ENCODE data around the gene TEDC2.
A peak's percentile ranks its signal among the peaks of the same experiment; 100 is the strongest.
"Not testable (repeated sequence)": the region's sequence is repeated elsewhere in the genome, so short reads cannot be mapped to it uniquely, and the experiment has no call there.

Gene TEDC2

DNA sequence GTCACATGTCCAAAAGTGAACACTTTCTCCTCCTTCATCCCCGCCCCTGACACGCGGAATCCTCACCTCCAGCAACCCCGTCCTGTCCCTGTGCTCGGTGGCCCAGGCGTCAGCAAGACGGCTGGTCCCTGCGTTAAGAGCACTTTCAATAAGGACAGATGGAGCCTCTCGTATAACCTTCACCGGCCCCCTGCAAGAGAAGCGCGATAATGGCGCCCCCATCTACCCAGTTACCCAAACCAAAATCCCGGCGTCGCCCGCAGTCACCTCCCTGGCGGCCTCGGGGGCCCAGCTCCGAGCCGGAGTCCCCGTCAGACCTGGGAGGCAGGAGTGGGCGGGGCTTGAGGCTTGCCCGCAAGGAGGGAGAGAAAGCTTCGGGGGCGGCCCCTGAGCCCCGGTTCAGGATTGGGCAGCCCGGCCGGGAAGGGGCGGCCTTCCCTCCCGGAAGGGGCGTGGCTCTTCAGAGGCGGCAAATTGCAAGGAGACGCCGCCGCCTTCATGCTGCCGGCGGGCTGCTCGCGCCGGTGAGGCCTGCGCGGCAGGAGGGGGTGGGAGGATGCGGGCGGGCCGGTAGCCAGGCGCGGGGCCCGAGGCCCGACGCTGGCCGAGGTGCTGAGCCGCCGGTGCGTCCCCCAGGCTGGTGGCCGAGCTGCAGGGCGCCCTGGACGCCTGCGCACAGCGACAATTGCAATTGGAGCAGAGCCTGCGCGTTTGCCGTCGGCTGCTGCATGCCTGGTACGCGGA, at the start of gene TEDC2:
TEDC2 (plus strand) TSS at position 463 of the 744 bp plus-strand sequence; CDS start at position 499, 36 bp downstream.
- DNase-seq: peak; percentile 91 to 96

- DNase-seq: no peak
Measured at GRCh38 chr16:2415085-2415484, 44.8 kb upstream of the TEDC2 start.

DNA sequence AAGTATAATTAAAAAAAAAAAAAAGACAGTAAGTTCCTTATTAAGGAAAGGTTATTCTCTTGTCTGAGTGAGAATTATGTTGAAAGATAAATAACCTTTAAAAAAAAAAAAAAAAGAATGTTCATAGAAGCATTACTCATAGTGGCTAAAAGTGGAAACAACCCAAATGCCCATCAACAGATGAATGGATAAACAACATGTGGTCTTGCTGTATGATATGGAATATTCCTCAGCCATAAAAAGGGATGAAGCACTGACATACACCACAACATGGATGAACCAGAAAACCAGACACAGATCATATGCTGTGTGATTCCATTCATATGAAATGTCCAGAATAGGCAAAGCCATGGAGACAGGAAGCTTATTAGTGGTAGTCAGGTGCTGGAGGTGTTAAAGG, 39.9 kb upstream of the TEDC2 start:
- no peak for DNase-seq

GRCh38 chr16:2422123-2422867, 37.6 kb upstream of the TEDC2 start:
- DNase-seq: no peak

DNA sequence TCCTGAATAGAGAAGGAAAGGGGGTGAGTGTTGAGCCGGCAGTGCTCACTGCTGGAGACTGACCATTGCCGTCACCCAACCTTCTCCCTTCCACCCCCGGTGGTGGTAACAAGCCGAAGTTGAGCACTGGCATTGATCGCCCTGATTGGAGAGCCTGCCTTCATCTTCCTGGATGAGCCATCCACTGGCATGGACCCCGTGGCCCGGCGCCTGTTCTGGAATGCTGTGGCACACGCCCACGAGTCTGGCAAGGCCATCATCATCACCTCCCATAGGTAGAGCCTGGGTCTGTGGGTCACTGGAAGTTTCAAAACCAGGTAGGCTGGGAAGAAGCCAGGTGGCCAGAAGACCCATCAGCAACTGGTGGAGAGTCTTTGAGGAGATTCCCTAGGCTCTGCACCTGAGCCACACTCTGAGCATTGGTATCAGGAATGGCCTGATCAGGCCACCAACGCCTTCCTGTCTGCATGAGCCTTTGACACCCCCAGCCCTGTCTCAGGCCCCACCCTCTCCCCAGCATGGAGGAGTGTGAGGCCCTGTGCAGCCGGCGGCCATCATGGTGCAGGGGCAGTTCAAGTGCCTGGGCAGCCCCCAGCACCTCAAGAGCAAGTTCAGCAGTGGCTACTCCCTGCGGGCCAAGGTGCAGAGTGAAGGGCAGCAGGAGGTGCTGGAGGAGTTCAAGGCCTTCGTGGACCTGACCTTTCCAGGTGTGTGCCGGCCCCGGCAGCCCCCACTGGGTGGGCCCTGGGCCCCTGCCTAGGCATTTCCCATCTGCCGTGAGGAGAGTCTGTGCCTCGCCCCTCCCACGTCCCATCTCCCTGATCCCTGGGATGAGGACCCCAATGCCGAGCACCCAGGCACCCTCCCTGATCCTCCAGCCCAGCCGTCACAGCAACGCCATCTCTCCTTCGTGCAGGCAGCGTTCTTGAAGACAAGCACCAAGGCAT, 35.6 kb upstream of the TEDC2 start:
- no peak for DNase-seq

DNA sequence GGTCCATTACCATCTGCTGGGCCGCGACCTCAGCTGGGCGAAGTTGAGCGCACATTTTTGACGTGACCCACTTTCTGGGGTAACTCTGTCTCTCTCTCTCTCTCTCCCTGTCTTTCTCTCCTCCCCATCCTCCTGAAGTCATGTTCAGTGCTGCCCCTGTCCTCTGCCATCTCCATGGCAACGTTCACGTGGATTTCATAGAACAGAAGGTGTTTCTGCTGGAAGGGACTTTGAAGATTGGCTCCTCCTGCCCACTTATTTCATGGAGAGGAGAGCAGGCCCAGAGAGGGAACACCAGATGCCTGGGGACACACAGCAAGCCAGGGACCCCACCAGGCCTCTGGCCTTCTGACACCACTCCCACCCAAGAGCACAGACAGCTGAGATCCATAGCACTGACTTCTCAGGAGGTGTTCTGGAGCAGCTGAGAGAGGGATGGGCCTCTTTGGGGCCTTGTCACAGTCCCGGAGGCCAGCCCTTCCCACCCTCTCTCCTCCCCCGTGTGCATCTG, 34.8 kb upstream of the TEDC2 start:
- no peak for DNase-seq

DNA sequence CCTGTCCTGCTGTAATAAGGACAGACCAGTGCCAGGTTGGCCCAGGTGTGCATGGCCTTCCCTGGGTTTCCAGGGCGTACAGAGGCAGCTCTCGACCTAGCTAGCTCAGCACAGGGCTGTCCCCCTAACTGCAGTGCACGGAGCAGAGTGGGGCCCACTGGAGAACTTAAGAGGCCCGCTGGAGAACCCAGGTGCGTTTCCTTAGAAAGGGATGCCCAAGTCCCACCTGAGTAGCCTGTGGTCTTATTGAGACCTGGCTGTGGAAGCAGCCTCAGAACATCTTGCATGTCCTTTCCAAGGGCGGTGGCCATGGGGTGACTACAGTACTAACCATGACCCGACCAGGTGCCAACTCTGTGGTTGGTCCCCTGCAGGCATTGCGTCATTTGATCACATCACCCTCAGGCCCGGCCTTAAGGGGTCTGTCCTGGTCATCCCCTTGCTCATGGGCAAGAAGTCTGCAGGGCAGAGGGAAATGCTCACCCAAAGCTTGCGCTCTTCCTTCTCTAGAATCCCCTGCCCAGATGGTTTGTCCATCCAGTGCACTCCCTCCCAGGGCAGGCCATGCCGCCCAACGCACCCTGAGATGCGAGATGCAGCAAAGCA, 34.0 kb upstream of the TEDC2 start:
- DNase-seq: no peak

DNA sequence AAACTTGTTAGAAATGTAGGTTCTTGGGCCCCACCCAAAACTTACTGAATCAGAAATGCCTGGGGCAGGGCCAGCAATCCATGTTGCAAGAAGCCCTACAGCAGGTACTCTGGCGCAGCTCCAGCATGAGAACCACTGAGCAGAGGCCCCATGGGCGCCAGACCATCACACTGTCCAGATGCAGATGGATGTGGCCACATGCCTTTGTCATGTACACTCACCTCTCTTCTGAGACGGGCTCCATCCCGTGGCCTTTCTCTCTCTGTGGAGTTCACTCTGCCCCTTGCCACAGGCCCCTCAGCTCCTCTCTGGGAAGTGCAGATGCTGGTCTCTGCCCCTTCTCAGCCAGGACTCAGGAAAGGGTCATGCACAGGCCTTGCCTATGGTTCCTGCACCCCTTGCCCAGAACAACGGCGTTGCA, 33.0 kb upstream of the TEDC2 start:
- no peak for DNase-seq

- no peak for DNase-seq
Measured at GRCh38 chr16:2427526-2427925, 32.4 kb upstream of the TEDC2 start.

GRCh38 chr16:2428051-2428783, 31.7 kb upstream of the TEDC2 start:
- no peak for DNase-seq

DNA sequence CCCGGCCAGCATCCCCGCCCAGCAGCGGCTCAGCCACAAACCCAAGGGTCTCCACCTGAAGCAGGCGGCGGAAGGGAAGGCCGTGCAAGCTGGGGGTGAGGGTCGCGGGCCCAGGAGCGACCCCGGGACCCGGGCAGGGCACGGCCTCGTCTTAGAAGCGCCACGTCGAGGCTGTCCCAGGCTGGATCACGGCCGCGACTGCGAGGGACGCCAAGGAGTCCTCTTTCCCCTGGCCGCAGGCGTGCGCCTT, 31.2 kb upstream of the TEDC2 start:
- DNase-seq: no peak

GRCh38 chr16:2429034-2429770, 30.7 kb upstream of the TEDC2 start, which contains the start of gene CCNF:
Gene CCNF (plus strand): TSS chr16:2429447. CDS start chr16:2429482, 35 bp downstream.
- peak; percentile 90 to 96 for DNase-seq

GRCh38 chr16:2429771-2430663, 29.9 kb upstream of the TEDC2 start:
- peak in 1 of 2 donors; percentile 9 for DNase-seq

GRCh38 chr16:2432286-2432685, 27.6 kb upstream of the TEDC2 start:
- DNase-seq: no peak

DNA sequence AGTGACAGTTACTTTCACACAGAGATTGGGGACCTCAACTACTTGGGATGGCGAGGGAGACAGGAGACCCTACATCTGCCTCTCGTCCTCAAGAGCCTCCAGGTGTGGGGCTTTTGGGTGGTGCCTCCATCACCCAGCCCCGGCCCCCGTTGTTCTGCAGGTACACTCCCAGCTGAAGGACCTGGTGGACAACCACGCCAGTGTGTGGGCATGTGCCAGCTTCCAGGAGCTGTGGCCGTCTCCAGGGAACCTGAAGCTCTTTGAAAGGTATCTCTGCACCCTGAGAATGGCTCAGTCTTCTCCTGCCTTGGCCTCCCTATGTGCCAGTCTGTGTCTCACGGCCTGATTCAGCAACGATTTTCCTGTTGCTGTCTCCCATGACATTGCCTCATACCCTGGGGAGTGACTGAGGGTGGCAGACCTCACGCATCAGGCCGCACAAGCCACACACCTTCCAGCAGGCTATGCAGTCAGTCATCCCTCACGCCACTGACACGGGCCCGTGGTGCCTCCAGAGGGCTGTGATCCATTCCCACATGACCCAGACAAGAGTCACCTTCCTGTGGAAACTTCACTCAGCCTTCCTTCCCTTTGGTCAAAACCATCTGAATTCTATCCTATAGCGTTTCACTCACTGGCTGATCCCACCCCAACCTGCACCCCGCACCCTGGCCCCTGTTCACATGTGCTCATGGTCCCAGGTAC, 27.0 kb upstream of the TEDC2 start:
- DNase-seq: no peak

DNA sequence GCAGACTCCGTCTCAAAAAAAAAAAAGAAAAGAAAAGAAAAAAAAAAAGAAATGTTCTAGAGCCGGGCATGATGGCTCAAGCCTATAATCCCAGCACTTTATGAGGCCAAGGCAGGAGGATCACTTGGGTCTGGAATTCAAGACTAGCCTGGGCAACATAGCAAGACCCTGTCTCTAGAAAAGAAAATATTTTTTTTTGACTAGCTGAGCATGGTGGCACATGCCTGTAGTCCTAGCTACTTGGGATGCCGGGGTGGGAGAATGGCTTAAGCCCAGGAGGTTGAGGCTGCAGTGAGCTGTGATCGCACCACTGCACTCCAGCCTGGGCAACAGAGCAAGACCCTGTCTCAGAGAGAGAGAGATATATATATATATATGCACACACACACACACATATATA, 24.7 kb upstream of the TEDC2 start:
- not testable (repeated sequence) for DNase-seq

- no peak for DNase-seq
Measured at GRCh38 chr16:2436110-2436509, 23.8 kb upstream of the TEDC2 start.

- no peak for DNase-seq
Measured at GRCh38 chr16:2437032-2437790, 22.7 kb upstream of the TEDC2 start.

DNA sequence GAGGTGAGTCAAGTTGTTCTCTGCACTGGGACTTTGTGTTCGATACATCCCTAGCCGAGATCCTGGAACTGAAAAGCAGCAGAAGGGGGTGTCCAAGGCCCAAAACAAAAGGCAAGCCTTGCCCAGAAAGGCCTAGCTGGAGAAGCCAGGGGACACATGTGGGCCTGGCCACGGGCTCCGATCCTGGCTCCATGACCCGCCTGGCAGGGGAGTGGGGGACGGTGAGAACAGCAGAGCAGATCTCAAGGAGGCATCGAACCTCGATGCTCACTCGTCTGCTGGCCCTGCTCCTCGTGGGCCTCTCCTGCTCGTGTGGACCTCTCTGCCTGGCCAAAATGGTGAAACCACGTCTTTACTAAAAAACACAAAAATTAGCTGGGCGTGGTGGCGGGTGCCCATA, 21.8 kb upstream of the TEDC2 start:
- DNase-seq: no peak
